ENCODE results near the gene ACSF3. TPM values are rescaled to one million over a fixed set of nuclear protein-coding genes. Genes with fewer than 3 reads are reported as not detected.

Gene ACSF3
- total RNA-seq, 2 experiments from 2014 or later, result 112 to 143 TPM

DNA sequence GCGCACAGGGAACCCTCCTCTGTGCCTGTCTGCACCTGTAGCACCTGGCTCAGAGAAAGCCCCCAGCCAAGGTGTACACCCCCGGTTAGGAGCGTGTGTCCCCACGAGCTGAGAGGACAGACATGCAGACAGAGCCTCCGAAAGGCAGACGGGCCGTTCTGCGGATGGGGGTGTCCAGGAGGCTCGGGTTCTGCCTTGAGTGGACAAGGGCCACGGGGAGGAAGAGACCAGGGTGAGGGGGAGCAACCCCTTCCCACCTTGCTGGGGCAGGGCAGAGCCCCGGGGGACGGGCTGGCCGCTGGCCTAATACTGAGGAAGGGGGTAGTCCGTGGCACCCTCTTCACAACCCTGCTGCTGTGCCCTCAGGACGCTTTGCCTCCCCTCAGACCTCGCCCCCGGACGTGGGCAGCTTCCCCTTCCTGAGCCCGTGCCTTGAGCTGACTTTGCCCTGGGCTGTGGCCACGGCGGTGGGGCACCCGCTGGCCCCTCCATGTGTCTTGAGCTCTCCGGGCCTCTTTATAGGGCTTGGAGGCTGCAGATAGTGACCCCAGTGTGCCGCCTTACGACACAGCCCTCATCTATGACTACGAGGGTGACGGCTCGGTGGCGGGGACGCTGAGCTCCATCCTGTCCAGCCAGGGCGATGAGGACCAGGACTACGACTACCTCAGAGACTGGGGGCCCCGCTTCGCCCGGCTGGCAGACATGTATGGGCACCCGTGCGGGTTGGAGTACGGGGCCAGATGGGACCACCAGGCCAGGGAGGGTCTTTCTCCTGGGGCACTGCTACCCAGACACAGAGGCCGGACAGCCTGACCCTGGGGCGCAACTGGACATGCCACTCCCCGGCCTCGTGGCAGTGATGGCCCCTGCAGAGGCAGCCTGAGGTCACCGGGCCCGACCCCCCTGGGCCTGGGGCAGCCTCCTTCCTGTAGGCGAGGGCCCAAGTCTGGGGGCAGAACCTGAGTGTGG, 101.0 kb downstream of the ACSF3 start:
- POLR2A ChIA-PET, result no interaction called here
- H3K9me3 ChIP-seq (ENCODE audit: low read length), result no peaks in the 10 kb centered on the region
- no peaks in the 10 kb centered on the region for H3K9me2 ChIP-seq (ENCODE audit: insufficient read depth, low read length)
- no peak overlapping the region for H3K4me3 ChIP-seq (ENCODE audit: low read depth, low read length, poor library complexity, severe bottlenecking)
- no peak overlapping the region for H3K27ac ChIP-seq (ENCODE audit: low read depth, low read length, poor library complexity, severe bottlenecking)
- intact Hi-C loops (cut with micrococcal nuclease; ENCODE audit: unreplicated experiment), result no loop called here
- no peaks in the 10 kb centered on the region for H3K4me1 ChIP-seq (ENCODE audit: insufficient read depth, low read length, poor library complexity, severe bottlenecking)
- no peak overlapping the region for H3K4me2 ChIP-seq (ENCODE audit: low read length)
- CTCF ChIA-PET (ENCODE audit: unreplicated experiment), result no interaction called here
- TF ChIP-seq, protein P1, sequence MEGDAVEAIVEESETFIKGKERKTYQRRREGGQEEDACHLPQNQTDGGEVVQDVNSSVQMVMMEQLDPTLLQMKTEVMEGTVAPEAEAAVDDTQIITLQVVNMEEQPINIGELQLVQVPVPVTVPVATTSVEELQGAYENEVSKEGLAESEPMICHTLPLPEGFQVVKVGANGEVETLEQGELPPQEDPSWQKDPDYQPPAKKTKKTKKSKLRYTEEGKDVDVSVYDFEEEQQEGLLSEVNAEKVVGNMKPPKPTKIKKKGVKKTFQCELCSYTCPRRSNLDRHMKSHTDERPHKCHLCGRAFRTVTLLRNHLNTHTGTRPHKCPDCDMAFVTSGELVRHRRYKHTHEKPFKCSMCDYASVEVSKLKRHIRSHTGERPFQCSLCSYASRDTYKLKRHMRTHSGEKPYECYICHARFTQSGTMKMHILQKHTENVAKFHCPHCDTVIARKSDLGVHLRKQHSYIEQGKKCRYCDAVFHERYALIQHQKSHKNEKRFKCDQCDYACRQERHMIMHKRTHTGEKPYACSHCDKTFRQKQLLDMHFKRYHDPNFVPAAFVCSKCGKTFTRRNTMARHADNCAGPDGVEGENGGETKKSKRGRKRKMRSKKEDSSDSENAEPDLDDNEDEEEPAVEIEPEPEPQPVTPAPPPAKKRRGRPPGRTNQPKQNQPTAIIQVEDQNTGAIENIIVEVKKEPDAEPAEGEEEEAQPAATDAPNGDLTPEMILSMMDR (conservative IDR thresholded peaks at IDR 0.05; ENCODE audit: low read length), result no peak
- no peak for TF ChIP-seq EZH2phosphoT487 (IDR thresholded peaks at IDR 0.05; ENCODE audit: borderline replicate concordance, low read depth, low read length)
- no peaks in the 10 kb centered on the region for H4K20me1 ChIP-seq (ENCODE audit: insufficient read depth, low read length)
- H2AFZ ChIP-seq (ENCODE audit: low read length), result no peak overlapping the region
- no peak for DNase-seq (ENCODE audit: low spot score)
- no peaks in the 10 kb centered on the region for H3K79me2 ChIP-seq (ENCODE audit: insufficient read depth, low read depth, low read length)
- BruUV-seq (replicated peaks), result no TSS peak
- H3K36me3 ChIP-seq (ENCODE audit: insufficient read depth, low read length), result no peaks in the 10 kb centered on the region

DNA sequence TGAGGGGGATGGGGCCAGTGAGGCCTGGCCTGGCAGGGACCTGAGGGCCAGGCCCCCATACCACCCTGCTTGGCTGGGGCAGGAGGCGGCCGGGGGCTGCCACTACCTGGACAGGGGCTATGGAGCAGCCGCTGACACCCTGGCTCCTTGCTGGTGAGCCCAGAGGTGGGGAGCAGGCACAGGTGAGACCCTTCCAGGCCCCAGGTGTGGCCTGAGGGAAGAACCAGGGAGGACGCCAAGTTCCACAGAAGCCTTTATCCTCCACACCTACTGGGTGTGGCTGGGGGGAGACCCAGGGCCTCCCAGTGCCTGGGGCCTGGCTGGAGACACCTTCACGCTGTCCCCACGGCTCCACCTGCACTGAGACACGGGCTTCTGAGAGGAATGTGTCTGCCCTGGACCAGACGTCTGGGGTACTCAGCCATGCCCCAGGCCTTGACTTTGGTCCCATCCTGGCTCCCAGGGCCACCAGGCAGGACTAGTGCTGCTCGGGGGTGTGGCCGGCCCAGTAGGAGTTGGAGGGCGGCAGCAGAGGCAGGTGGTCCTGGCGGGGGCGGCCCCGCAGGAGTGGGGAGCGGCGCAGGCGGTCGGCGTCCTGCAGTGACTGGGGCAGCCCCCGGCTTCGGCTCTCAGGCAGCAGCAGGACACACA, 102.0 kb downstream of the ACSF3 start:
- intact Hi-C loops (cut with micrococcal nuclease; ENCODE audit: unreplicated experiment), result no loop called here

More for the DNA sequence above, 102.0 kb downstream of the ACSF3 start:
- Histone ChIP-seq H3K27ac (ENCODE audit: low read depth, low read length, poor library complexity, severe bottlenecking) (no peak overlapping the region), H3K9me2 (ENCODE audit: insufficient read depth, low read length) (no peaks in the 10 kb centered on the region), H3K79me2 (ENCODE audit: insufficient read depth, low read depth, low read length) (no peaks in the 10 kb centered on the region), H3K4me3 (ENCODE audit: low read depth, low read length, poor library complexity, severe bottlenecking) (no peak overlapping the region), H3K4me2 (ENCODE audit: low read length) (no peak overlapping the region), H3K36me3 (ENCODE audit: insufficient read depth, low read length) (no peaks in the 10 kb centered on the region), H4K20me1 (ENCODE audit: insufficient read depth, low read length) (no peaks in the 10 kb centered on the region), H2AFZ (ENCODE audit: low read length) (no peak overlapping the region), H3K9me3 (ENCODE audit: low read length) (no peaks in the 10 kb centered on the region), H3K4me1 (ENCODE audit: insufficient read depth, low read length, poor library complexity, severe bottlenecking) (no peaks in the 10 kb centered on the region)
- TF ChIP-seq, protein P1 (conservative IDR thresholded peaks at IDR 0.05; ENCODE audit: low read length), result no peak
- TF ChIP-seq EZH2phosphoT487 (IDR thresholded peaks at IDR 0.05; ENCODE audit: borderline replicate concordance, low read depth, low read length), result no peak
- no peak for DNase-seq (ENCODE audit: low spot score)
- POLR2A ChIA-PET, result no interaction called here
- CTCF ChIA-PET (ENCODE audit: unreplicated experiment), result no interaction called here
- no TSS peak for BruUV-seq (replicated peaks)
